GM19372 (cell line): ENCODE measurements around the gene PRDX1.
"Not testable (repeated sequence)": the region's sequence is repeated elsewhere in the genome, so short reads cannot be mapped to it uniquely, and the experiment has no call there.

Experiments
- ATAC-seq: cut with Tn5 transposase; IDR thresholded peaks from one replicate; pipeline ENCODE4 v1.9.1; 2021; ENCODE audit warnings: mild to moderate bottlenecking, low read depth, moderate library complexity; ENCODE audit not compliant: unreplicated experiment

PRDX1 gene

GRCh38 chr1:45507195-45507594 lies 14.5 kb downstream of the PRDX1 start:
- ATAC-seq: no peak

DNA sequence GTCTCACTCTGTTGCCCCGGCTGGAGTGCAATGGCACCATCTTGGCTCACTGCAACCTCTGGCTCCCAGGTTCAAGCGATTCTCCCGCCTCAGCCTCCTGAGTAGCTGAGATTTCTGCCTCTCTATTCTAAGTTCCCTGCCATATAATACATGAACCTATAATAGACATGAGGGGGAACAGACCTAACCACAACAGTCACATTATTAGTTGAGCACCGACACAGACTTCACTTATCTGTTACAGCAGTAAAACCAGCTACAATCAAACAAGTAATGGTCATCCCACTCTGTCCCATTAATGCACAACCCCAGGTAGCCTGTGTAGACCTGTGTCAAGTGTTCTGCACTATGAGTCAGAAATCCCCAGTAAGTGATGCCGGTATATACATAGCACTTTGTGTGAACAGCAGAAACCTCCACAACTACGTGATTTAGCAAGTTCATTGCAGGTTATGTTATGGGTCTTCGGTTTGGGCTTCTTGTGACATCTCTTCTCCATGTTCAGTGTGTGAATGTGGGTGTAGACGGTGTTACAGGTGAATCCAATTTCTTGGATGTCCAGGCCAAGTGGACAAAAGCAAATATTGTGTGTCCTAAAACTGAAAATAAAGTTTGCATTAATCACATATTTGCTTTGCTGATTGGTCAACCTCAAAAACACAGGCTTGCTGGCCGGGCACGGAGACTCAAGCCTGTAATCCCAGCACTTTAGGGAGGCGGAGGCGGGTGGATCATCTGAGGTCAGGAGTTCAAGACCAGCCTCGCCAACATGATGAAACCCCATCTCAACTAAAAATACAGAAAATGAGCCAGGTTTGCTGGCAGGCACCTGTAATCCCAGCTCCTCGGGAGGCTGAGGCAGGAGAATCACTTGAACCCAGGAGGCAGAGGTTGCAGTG lies 18.0 kb downstream of the PRDX1 start:
- no peak for ATAC-seq

DNA sequence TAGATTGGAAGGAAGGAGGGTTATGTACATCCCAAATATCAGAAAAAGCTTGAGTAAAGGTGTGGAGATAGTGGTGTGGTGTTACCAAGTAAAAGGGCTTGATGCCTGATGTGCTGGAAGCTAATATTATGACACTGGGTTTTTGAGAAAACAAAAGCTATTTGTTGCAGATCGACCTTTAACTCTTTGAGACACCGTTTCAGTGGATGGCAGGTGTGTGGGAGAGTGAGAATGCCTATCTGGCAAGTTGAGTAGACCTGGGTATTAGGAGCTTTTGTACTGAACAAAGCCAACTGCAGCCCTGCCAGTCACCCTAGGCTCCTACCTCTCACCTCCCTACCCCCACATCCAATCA lies 20.2 kb downstream of the PRDX1 start:
- no peak for ATAC-seq

GRCh38 chr1:45499415-45499769 lies 22.3 kb downstream of the PRDX1 start:
- peak; percentile 2 for ATAC-seq

GRCh38 chr1:45498279-45498678 lies 23.4 kb downstream of the PRDX1 start:
- no peak for ATAC-seq

- ATAC-seq: no peak
Observed at GRCh38 chr1:45493116-45493697, 28.5 kb downstream of the PRDX1 start.

GRCh38 chr1:45492691-45493090 lies 29.0 kb downstream of the PRDX1 start:
- no peak for ATAC-seq

DNA sequence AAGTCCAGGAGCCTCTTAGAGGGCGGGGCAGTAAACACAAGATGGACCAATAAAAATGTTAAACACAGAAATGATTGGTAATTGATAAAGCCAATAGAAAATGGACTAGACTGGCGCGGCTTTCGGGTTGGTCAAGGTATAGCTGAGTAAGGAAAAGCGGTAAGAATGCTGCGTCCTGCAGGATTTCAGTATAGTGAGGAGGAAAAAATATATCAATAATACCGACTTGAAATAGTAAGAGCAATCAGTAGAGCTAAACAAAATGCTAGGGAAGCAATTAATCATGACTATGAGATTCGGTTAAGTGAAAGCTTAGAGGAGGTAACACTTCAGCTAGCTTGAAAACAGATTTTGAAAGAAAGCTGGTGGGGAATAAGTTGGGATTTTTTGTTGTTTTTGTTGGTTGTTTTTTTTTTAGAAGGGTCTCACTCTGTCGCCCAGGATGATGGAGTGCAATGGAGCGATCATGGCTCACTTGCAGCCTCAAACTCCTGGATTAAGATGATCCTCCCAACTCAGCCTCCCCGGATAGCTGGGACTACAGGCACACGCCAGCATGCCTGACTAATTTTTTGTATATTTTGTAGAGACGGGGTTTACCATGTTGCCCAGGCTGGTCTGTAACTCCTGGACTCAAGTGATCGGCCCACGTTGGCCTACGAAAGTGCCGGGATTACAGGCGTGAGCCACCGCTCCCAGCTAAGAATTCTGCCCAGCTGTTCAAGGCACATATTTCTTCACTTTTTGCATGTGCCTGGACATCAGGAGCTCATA lies 30.0 kb downstream of the PRDX1 start:
- ATAC-seq: no peak

- ATAC-seq: peak; percentile 85
Observed at GRCh38 chr1:45490626-45491486, 30.8 kb downstream of the PRDX1 start, which contains the start of gene TESK2. TESK2 (minus strand) TSS chr1:45491163; CDS start chr1:45457785, 33,378 bp downstream.

DNA sequence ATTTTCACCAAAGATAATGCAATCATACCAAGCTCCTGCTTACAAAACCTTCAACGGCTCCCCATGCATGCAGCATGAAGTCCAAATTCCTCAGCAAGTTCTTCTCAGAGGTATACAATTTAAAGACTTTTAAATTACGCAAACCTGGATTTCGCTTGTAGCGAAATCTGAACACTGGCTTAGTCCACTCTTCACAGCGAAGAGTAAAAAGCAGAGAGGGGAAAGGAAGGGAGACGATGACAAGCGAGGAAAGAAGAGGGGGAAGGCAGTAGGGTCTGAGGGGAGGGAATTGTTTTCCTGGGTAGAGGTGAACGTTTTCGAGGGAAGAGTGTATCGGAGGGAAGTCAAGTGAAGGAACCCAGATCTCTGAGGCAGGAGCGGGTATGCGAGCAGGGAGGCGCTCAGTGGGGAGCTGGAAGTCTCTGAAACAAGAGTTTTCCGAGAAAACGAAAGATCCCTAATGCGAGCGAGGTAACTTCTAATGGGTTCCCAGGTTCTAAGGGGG lies 31.5 kb downstream of the PRDX1 start:
- ATAC-seq: no peak

- not testable (repeated sequence) for ATAC-seq
Observed at GRCh38 chr1:45489379-45489778, 32.3 kb downstream of the PRDX1 start.

DNA sequence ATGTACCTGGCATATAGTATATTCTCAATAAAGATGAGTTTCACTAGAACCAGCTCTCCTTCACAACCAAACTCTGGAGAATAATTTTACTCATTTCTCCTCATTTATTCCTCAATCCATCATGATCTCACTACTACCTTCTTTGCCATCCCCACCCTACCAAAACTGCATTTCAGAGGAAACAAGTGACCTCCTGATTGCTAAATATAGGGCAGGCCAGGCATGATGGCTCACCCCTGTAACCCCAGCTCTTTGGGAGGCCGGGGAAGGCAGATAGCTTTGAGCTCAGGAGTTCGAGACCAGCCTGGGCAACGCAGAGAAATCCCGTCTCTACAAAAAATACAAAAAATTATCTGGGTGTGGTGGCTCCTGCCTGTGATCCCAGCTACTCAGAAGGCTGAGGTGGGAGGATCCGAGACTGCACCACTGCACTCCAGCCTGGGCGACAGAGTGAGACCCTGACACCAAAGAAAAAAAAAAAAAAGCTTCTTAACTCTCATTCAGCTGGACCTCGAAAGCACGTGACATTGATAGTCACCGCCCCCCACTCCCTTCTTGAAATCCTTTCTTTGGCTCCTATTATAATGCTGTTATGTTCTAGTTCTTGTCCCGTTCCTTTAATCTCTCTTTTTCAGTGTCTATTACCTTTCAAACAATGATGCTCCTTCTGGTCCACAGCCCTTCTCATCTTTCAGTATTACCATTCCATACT lies 32.9 kb downstream of the PRDX1 start:
- ATAC-seq: no peak

GRCh38 chr1:45485949-45486348 lies 35.7 kb downstream of the PRDX1 start:
- ATAC-seq: no peak

GRCh38 chr1:45479039-45479748 lies 42.5 kb downstream of the PRDX1 start:
- ATAC-seq: no peak

GRCh38 chr1:45478121-45478814 lies 43.4 kb downstream of the PRDX1 start:
- no peak for ATAC-seq

- ATAC-seq: no peak
Observed at GRCh38 chr1:45477646-45478045, 44.0 kb downstream of the PRDX1 start.

DNA sequence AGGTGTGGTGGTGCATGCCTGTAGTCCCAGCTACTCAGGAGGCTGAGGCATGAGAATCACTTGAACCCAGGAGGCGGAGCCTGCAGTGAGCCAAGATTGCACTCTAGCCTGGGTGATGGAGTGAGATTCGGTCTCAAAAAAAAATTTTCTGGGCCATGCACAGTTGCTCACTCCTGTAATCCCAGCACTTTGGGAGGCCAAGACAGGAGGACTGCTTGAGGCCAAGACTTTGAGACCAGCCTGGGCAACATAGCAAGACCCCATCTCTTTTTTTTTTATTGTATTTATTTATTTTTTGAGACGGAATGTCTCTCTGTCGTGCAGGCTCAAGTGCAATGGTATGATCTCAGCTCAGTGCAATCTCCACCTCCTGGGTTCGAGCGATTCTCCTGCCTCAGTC lies 47.5 kb downstream of the PRDX1 start:
- ATAC-seq: not testable (repeated sequence)

- no peak for ATAC-seq
Observed at GRCh38 chr1:45473302-45473701, 48.4 kb downstream of the PRDX1 start.
